GM18868 (cell line): ENCODE results near the gene SLC12A5.
A peak's percentile ranks its signal among the peaks of the same experiment; 100 is the strongest.
"Not testable (repeated sequence)": the region's sequence is repeated elsewhere in the genome, so short reads cannot be mapped to it uniquely, and the experiment has no call there.

Experiments used
- ATAC-seq: cut with Tn5 transposase; IDR thresholded peaks from one replicate; pipeline ENCODE4 v1.9.1; 2021; ENCODE audit warnings: mild to moderate bottlenecking, moderate library complexity; ENCODE audit not compliant: unreplicated experiment

The SLC12A5 gene

GRCh38 chr20:46028772-46029371, at the start of gene SLC12A5:
Gene SLC12A5, plus strand, starts transcription at chr20:46029215. Its CDS starts 130 bp downstream, at chr20:46029345.
- no peak for ATAC-seq

DNA sequence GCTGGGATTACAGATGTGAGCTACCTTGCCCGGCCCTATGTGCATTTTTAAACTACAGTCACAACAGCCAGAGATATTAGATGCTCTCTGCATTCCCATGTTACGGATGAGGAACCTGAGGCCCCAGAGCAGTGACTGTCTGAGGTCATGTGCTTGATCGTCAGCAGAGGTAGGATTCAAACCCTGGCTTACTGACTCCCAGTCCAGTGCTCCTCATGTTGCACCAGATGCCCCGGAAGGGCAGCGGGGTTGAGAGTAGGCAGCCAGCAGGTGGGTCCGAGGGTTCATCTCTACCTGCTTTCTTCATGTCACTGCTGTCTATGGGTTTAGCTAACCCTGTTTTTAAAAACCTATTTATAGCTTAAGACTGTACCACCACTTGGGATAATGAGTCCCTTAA, 47.8 kb upstream of the SLC12A5 start:
- no peak for ATAC-seq

DNA sequence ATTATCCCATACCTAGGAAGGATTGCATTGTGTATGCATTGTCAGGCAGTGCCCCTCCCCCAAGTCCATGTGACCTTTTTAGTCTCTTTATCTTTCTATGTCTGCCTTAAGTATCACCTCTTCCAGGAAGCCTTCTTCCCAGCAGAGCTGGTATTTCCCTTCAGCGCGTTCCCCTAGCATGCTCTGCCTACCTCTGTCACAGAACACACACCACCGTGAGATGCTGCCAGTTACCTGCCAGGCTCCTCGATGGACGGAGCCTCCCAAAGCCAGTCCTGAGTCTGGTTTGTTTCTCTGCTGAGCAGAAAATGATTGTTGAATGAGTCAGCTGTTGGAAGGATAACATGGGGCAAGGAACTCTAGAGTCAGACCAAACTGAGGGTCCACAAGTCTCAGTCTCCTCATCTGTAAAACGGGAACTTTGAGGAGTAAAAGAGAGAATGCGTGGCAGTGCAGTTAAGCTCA, 45.7 kb upstream of the SLC12A5 start:
- ATAC-seq = no peak

GRCh38 chr20:45985573-45985972, 43.4 kb upstream of the SLC12A5 start:
- ATAC-seq = no peak

GRCh38 chr20:45987108-45987780, 41.8 kb upstream of the SLC12A5 start:
- no peak for ATAC-seq

- not testable (repeated sequence) for ATAC-seq
These were observed 40.2 kb upstream of the SLC12A5 start for GRCh38 chr20:45988830-45989229.

- no peak for ATAC-seq
These were observed 37.4 kb upstream of the SLC12A5 start for GRCh38 chr20:45991616-45992015.

DNA sequence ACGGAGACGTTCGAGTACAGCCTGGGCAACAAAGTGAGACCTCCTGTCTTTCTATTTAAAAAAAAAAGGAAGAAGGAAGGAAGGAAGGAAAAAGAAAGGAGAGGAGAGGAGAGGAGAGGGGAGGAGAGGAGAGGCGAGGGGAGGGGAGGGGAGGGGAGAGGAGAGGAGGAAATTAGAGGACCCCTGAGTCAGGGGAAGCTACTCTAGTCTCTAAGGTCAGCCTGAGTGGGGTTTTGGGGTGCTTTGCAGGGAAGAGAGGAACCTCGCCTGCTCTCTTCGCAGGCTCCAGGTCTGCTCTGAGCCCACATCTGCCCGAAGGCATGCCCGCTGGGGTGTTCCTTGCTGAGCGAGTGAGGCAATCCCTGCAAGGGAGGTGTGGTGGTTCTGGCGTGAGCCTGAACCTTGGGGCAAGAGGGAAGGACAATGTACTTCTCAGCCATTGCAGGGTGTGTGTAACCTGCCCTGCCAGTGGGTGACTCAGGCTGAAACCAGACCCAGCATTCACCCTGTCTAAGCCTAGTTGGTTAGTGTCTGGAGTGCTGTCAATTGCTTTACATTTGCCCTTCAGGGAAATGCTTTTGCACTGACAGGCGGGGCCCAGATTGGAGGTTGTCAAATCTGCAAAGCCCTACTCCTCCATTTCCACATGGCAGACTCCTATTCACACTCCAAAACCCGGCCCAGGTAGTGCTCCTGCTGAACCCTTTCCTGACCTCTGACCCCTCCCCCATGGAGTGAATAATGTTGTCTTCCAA, 35.6 kb upstream of the SLC12A5 start:
- peak; percentile 41 for ATAC-seq

DNA sequence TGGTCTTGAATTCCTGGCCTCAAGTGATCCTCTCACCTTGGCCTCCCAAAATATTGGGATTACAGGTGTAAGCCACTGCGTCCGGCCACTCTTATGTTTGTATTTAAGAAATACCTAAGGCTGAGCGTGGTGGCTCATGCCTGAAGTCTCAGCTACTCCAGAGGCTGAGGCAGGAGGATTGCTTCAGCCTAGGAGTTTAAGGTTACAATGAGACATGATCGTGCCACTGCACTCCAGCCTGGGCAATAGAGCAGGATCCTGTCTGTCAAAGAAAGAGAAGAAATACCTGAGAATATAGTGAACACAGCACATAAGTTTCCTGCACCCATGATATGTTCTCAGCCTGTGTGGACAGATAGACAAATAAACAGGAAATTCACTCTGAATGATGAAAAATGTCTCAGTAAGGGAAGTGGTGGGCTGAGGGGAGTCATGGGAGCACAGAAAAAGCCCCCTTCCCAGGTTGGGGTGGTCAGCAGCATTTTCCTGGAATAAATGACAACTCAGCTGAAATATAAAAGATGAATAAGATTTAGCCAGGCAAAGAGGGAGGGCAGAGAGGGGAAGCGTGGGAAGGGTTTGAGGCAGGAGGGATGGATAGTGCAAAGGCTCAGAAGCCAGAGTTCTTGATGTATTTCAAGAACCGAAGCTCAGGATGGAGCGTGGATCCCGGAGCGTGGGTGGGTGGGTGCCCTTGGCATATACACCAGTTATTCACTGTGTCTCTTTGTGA, 34.1 kb upstream of the SLC12A5 start:
- ATAC-seq = no peak

- not testable (repeated sequence) for ATAC-seq
These were observed 33.4 kb upstream of the SLC12A5 start for GRCh38 chr20:45995495-45996097.

DNA sequence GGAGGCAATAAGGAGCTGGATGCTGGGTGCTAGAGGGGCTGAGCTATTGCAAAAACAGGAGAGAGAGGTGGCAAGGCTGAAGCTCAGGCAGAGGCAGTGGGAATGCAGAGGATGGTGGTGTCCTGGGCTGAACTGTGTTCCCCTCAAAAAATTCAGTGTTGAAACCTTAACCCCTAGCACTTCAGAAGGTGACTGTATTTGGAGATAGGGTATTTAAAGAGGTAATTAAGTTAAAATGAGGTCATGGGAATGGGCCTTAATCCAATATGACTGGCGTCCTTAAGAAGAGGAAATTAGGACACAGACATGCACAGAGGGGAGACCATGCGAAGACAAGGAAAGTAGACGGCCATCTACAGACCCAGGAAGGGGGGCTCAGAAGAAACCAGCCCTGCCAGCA, 31.8 kb upstream of the SLC12A5 start:
- ATAC-seq = no peak

DNA sequence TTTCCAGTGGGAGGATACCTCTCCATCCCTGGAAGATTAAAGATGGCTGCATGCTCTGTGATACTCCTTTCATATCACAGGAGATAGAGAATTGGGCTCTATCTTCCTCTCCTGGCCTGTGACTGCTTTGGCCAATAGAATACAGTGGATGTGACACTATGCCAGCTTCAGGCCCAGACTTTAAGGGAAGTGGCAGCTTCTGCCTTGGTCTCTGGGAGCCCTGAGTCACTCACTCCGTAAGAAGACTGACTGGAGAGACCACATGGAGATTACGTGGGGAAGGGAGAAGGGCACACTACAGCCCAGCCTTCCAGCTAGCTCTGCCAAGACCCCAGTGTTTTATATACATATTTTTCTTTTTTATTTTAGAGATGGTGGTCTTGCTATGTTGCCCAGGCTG, 30.7 kb upstream of the SLC12A5 start:
- ATAC-seq = no peak

DNA sequence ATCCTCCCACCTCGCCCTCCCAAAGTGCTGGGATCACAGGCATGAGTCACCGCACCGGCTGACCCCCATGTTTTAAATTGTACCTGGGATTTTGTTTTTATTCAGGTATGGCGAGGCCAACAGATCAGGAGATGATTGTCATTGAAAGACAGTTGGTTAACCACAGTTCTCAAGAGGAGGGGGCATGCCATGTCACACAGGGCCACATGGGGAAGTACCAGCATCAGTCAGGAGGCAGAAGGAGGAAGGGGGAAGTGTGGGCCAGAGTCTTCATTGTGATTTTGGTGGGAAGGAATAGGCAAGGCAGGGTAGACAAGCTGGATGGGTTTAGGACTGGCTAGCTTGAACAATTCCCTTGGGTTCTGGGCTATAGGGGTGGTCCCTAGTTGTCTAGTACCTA, 30.3 kb upstream of the SLC12A5 start:
- ATAC-seq = no peak

DNA sequence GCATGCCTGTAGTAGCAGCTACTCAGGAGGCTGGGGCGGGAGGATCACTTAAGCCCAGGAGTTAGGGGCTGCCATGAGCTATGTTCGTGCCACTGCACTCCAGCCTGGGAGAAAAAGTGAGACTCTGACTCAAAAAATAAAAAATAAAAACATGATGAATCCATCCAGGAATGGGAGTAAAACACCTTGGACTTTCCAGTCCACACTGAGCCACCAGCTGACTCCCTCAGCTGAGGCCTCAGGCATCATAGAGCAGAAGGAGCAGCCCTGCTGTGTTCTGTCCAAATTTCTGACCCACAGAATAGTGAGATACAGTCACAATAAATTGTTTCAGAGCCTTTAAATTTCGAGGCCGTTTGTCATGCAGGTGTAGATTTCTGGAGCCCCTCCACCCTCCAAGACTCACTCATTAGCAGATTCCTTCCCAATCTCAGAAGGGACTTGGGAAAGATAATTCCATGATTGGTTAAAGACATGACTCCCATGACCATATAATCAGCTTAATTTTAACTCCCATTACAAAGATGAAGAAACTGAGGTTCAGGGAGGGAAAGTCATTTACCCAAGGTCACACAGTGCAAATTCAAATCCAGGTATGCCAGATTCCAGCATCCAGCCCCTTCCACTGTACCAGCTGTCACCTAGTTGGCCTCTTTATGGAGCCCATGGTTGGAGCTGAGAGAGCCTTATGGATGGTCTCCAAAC, 29.3 kb upstream of the SLC12A5 start:
- ATAC-seq = no peak

DNA sequence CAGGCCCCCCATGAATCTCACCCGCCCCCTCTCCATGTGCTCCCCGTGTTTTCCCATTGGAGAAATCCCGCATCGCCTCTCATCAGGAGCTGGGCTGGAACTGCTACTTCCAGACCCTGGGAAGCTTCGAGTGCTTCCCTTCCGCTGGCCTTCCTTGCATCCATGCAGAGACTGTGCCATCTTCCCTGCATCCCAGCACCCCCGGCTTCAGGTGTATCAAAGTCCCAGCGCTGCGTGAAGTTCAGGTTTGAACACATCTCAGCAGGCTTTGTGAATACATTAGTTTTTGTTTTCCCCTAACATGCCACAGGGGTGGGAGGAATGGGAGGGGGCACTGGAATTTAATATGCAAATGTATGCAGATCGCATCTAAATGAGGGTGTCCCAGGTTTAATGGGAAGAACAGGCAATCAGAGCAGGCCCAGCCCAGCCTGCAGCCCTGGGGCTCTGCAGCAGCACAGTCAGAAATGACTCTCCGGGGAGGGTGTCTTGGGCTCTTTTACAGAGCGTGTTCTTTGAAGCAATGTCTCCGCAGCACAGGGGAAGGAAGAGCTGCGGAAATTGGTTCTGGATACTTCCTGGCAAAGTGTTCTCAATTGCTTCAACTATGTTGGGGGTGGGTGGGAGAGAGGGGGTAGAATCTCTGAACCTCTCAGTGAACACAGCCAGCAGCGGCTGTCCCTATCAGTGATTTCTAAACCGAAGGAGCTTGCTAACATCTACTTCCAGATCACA, 28.6 kb upstream of the SLC12A5 start:
- ATAC-seq = no peak

- no peak for ATAC-seq
These were observed 27.5 kb upstream of the SLC12A5 start for GRCh38 chr20:46001498-46001897.

DNA sequence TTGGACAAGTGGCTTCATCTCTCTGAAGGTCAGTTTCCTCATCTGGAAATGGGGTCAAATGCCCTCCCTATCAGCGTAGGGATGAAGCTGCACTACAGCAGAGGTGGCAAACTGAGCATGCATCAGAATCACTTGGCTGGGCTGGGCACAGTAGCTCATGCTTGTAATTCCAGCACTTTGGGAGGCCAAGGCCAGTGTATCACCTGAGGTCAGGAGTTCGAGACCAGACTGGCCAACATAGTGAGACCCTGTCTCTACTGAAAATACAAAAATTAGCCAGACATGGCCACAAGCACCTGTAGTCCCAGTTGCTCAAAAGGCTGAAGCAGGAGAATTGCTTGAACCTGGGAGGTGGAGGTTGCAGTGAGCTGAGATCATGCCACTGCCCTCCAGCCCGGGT, 27.0 kb upstream of the SLC12A5 start:
- no peak for ATAC-seq

DNA sequence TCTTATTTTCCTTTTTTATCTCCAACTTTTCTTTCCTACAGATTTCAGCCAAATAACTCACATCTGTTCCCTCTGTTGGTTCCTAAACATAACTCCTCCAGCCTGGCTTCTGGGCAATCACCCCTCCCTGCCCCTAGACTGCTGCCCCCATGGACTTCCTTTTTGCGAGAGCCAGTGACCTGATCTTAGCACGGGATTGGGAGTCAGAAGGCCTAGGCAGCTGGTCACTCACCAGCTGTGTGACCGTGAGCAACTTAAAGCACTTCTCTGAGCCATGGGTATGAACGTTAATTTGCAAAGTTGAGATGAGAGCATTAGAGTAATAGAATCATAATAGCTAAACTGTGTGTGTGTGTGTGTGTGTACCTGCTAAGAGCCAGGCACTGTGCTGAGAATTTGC, 24.8 kb upstream of the SLC12A5 start:
- ATAC-seq = no peak

GRCh38 chr20:46004889-46005473, 24.0 kb upstream of the SLC12A5 start:
- no peak for ATAC-seq
